ENCODE results near the gene TOX3. TPM values are rescaled to one million over a fixed set of nuclear protein-coding genes. Genes with fewer than 3 reads are reported as not detected.

Gene TOX3
- total and polyA plus RNA-seq, 2 of the 8 experiments (the other 6 are each of a cell fraction or from before 2014, with no cell fraction given), result 16.7 to 31.2 TPM

GRCh38 chr16:52389045-52389444, 157.9 kb downstream of the TOX3 start:
- Histone ChIP-seq H3K9me3 (ENCODE audit: insufficient read depth in 2 of 2, low read depth in 1 of 2, low read length in 1 of 2) (no peaks in the 10 kb centered on the region), H3K18ac (ENCODE audit: extremely low read depth, low read length) (no peak overlapping the region), H2BK20ac (ENCODE audit: low read length) (no peak overlapping the region), H2BK15ac (ENCODE audit: low read length) (no peak overlapping the region), H4K91ac (replicated peaks; ENCODE audit: insufficient read length, low read length) (no peak overlapping the region), H3K79me1 (ENCODE audit: low read depth, low read length) (no peaks in the 10 kb centered on the region), H3K4me2 (ENCODE audit: insufficient read depth in 1 of 2, low read depth in 2 of 2, low read length in 2 of 2) (no peak overlapping the region), H2AFZ (ENCODE audit: low read length) (no peak overlapping the region), H2BK5ac (ENCODE audit: low read depth, low read length) (no peak overlapping the region), H3K9ac (replicated peaks in 1 of 4; ENCODE audit: extremely low read depth in 1 of 4, low read depth in 3 of 4, low read length in 3 of 4) (no peak overlapping the region), H2AK5ac (ENCODE audit: low read depth, low read length) (no peak overlapping the region), H3K27ac (ENCODE audit: low read depth, low read length) (no peak overlapping the region), H3K36me3 (ENCODE audit: control insufficient read depth in 2 of 4, insufficient read depth in 4 of 4, low read length in 3 of 4) (no peaks in the 10 kb centered on the region), H3K4me3 (ENCODE audit: extremely low read depth in 1 of 4, insufficient read depth in 2 of 4, low read depth in 3 of 4, low read length in 4 of 4) (no peak overlapping the region), H4K20me1 (replicated peaks in 1 of 2; ENCODE audit: control insufficient read depth in 1 of 2, insufficient read depth in 2 of 2, low read length in 2 of 2) (no peaks in the 10 kb centered on the region), H2BK12ac (ENCODE audit: low read depth, low read length) (no peak overlapping the region), H3K4me1 (replicated peaks in 1 of 4; ENCODE audit: control insufficient read depth in 3 of 4, insufficient read depth in 4 of 4, low read length in 3 of 4) (no peaks in the 10 kb centered on the region), H3K14ac (ENCODE audit: insufficient read length) (no peak overlapping the region), H4K5ac (ENCODE audit: insufficient read length, low read depth, low read length) (no peak overlapping the region), H3K23me2 (ENCODE audit: low read depth, low read length) (no peaks in the 10 kb centered on the region; the same call in 1 of the 2 replicates), H3K56ac (replicated peaks; ENCODE audit: insufficient read length, low read depth, low read length) (no peak overlapping the region), H3K27me3 (replicated peaks in 1 of 4; ENCODE audit: control insufficient read depth in 3 of 4, extremely low read depth in 1 of 4, insufficient read depth in 3 of 4, low read length in 3 of 4) (no peaks in the 10 kb centered on the region), H3K23ac (ENCODE audit: insufficient read length) (no peak overlapping the region), H3K79me2 (ENCODE audit: control insufficient read depth in 1 of 2, insufficient read depth in 2 of 2, low read length in 2 of 2) (no peaks in the 10 kb centered on the region), H2BK120ac (replicated peaks; ENCODE audit: low read depth, low read length) (no peak overlapping the region), H4K8ac (ENCODE audit: extremely low read depth, insufficient read depth, low read length) (no peak overlapping the region), H3K4ac (replicated peaks; ENCODE audit: insufficient read length, low read depth, low read length) (no peak overlapping the region)
- 78% methylated on average over 1 of the region's 1 CpG; no CpG with 5 or more reads in 1 of the 2 experiments for WGBS, 2 experiments (ENCODE audit: extremely low coverage in 1 of 2, insufficient coverage in 1 of 2, insufficient read length in 1 of 2, insufficient replicate concordance in 2 of 2, low coverage in 1 of 2, low lambda C conversion rate in 2 of 2, missing lambda C conversion rate in 1 of 2)
- FAIRE-seq (no peak), DNase-seq (ENCODE audit: low read depth in 1 of 2, low spot score in 2 of 2) (no peak)
- ChIA-PET POLR2A (ENCODE audit: partially characterized antibody) (interaction anchor here (0.6 kb wide), 1 partner anchor 124 kb away, joined by 3 read pairs; no protein-coding TSS in a partner anchor), CTCF (ENCODE audit: partially characterized antibody) (no interaction called here)
- no peak for TF ChIP-seq CREB1 (IDR thresholded peaks at IDR 0.05)
- no peak for TF ChIP-seq RNF2 (IDR thresholded peaks at IDR 0.05; ENCODE audit: borderline replicate concordance, low read depth, low read length, missing control alignments, poor library complexity, severe bottlenecking)
- TF ChIP-seq TCF12 (IDR thresholded peaks at IDR 0.05; ENCODE audit: low read depth, low read length), result no peak
- no peak for TF ChIP-seq RBBP5 (IDR thresholded peaks at IDR 0.05; ENCODE audit: borderline replicate concordance, low read depth, low read length)
- no peak for TF ChIP-seq MAFK (IDR thresholded peaks at IDR 0.05; ENCODE audit: low read depth, low read length)
- TF ChIP-seq CHD1 (IDR thresholded peaks at IDR 0.05; ENCODE audit: low read depth, low read length), result no peak
- TF ChIP-seq GTF2F1 (IDR thresholded peaks at IDR 0.05; ENCODE audit: borderline replicate concordance, low read depth, low read length), result no peak
- no peak for TF ChIP-seq EP300 (IDR thresholded peaks at IDR 0.05; ENCODE audit: borderline replicate concordance in 1 of 2, low read depth in 2 of 2, low read length in 2 of 2)
- TF ChIP-seq SP4 (IDR thresholded peaks at IDR 0.05; ENCODE audit: low read length), result no peak
- no peak for TF ChIP-seq CBX8 (IDR thresholded peaks at IDR 0.05; ENCODE audit: borderline replicate concordance, low read depth, low read length)

Data from H1 (cell line).